ENCODE measurements around the gene NCAPD2.

The NCAPD2 gene

GRCh38 chr12:6540181-6540877 is 46.4 kb downstream of the NCAPD2 start:
- no peaks in the 10 kb centered on the region for H3K9me3 ChIP-seq (ENCODE audit: insufficient read depth, low read length)
- peak overlapping the region; percentile 39 for H3K27ac ChIP-seq (ENCODE audit: low read depth, low read length)
- no peak overlapping the region for H2AFZ ChIP-seq (ENCODE audit: low read depth, low read length, severe bottlenecking)
- H3K27me3 ChIP-seq (ENCODE audit: low read length) = no peaks in the 10 kb centered on the region
- H3K4me2 ChIP-seq (ENCODE audit: low read depth, low read length, poor library complexity, severe bottlenecking) = no peak overlapping the region
- H4K20me1 ChIP-seq (ENCODE audit: low read depth, low read length) = peaks cover 9% of the 10 kb centered on the region
- peaks cover 55% of the 10 kb centered on the region for H3F3A ChIP-seq (ENCODE audit: insufficient read depth)
- peaks cover 14% of the 10 kb centered on the region for H3K79me2 ChIP-seq (ENCODE audit: insufficient read depth, low read length)
- peaks cover 19% of the 10 kb centered on the region for H3K36me3 ChIP-seq (ENCODE audit: low read length)
- TF ChIP-seq EZH2phosphoT487 (conservative IDR thresholded peaks at IDR 0.05; ENCODE audit: low read length) (no peak), CTCF (IDR thresholded peaks at IDR 0.05; ENCODE audit: insufficient read depth, low read length, poor library complexity, severe bottlenecking) (no peak)
- no peak overlapping the region for H3K4me3 ChIP-seq (ENCODE audit: insufficient read depth, low read length, poor library complexity, severe bottlenecking)
- H3K9me2 ChIP-seq (replicated peaks; ENCODE audit: insufficient read depth, low read length) = no peaks in the 10 kb centered on the region
- no peak overlapping the region for H3K9ac ChIP-seq (ENCODE audit: low read length)

GRCh38 chr12:6541371-6542165 is 47.7 kb downstream of the NCAPD2 start:
- Histone ChIP-seq H4K20me1 (ENCODE audit: low read depth, low read length) (no peaks in the 10 kb centered on the region), H3K27ac (ENCODE audit: low read depth, low read length) (no peak overlapping the region), H3K9ac (ENCODE audit: low read length) (no peak overlapping the region), H3K36me3 (ENCODE audit: low read length) (peaks cover 7% of the 10 kb centered on the region; the same call in 1 of the 2 replicates), H2AFZ (ENCODE audit: low read depth, low read length, severe bottlenecking) (no peak overlapping the region), H3K4me3 (ENCODE audit: insufficient read depth, low read length, poor library complexity, severe bottlenecking) (no peak overlapping the region), H3K27me3 (ENCODE audit: low read length) (no peaks in the 10 kb centered on the region), H3K9me2 (replicated peaks; ENCODE audit: insufficient read depth, low read length) (no peaks in the 10 kb centered on the region), H3K79me2 (ENCODE audit: insufficient read depth, low read length) (peaks cover 1% of the 10 kb centered on the region; the same call in 1 of the 2 replicates), H3K4me2 (ENCODE audit: low read depth, low read length, poor library complexity, severe bottlenecking) (no peak overlapping the region), H3F3A (ENCODE audit: insufficient read depth) (peaks cover 43% of the 10 kb centered on the region), H3K9me3 (ENCODE audit: insufficient read depth, low read length) (no peaks in the 10 kb centered on the region)
- TF ChIP-seq EZH2phosphoT487 (conservative IDR thresholded peaks at IDR 0.05; ENCODE audit: low read length) (no peak), CTCF (IDR thresholded peaks at IDR 0.05; ENCODE audit: insufficient read depth, low read length, poor library complexity, severe bottlenecking) (no peak)

GRCh38 chr12:6542209-6543009 is 48.5 kb downstream of the NCAPD2 start:
- H3F3A ChIP-seq (ENCODE audit: insufficient read depth) = peaks cover 35% of the 10 kb centered on the region
- H3K9ac ChIP-seq (ENCODE audit: low read length) = no peak overlapping the region
- peaks cover 10% of the 10 kb centered on the region for H3K36me3 ChIP-seq (ENCODE audit: low read length)
- TF ChIP-seq CTCF (IDR thresholded peaks at IDR 0.05; ENCODE audit: insufficient read depth, low read length, poor library complexity, severe bottlenecking) = no peak
- TF ChIP-seq EZH2phosphoT487 (conservative IDR thresholded peaks at IDR 0.05; ENCODE audit: low read length) = no peak
- no peak overlapping the region for H3K4me3 ChIP-seq (ENCODE audit: insufficient read depth, low read length, poor library complexity, severe bottlenecking)
- H3K9me2 ChIP-seq (replicated peaks; ENCODE audit: insufficient read depth, low read length) = no peaks in the 10 kb centered on the region
- no peak overlapping the region for H3K27ac ChIP-seq (ENCODE audit: low read depth, low read length)
- H4K20me1 ChIP-seq (ENCODE audit: low read depth, low read length) = no peaks in the 10 kb centered on the region
- no peaks in the 10 kb centered on the region for H3K9me3 ChIP-seq (ENCODE audit: insufficient read depth, low read length)
- H3K4me2 ChIP-seq (ENCODE audit: low read depth, low read length, poor library complexity, severe bottlenecking) = no peak overlapping the region
- H3K79me2 ChIP-seq (ENCODE audit: insufficient read depth, low read length) = no peaks in the 10 kb centered on the region
- no peaks in the 10 kb centered on the region for H3K27me3 ChIP-seq (ENCODE audit: low read length)
- H2AFZ ChIP-seq (ENCODE audit: low read depth, low read length, severe bottlenecking) = no peak overlapping the region
